Lower leg skin (tissue), 3 donors: ENCODE data around the gene DAB2IP.

Source experiments
- POLR2A ChIP-seq, 2 donors: fragments of 450-650 bp; IDR thresholded peaks; one replicate each; pipeline ENCODE4 v1.6.1; 2016 to 2017; ENCODE audit warnings: antibody characterized with exemption in 2 of 2, mild to moderate bottlenecking in 1 of 2, moderate library complexity in 1 of 2
- TF ChIP-seq, protein P1 (sequence below), 3 donors: fragments of 450-650 bp; IDR thresholded peaks; one replicate each; pipeline ENCODE4 v1.5.1; 2016; ENCODE audit warnings: antibody characterized with exemption in 3 of 3, mild to moderate bottlenecking in 3 of 3, moderate library complexity in 2 of 3

DNA sequence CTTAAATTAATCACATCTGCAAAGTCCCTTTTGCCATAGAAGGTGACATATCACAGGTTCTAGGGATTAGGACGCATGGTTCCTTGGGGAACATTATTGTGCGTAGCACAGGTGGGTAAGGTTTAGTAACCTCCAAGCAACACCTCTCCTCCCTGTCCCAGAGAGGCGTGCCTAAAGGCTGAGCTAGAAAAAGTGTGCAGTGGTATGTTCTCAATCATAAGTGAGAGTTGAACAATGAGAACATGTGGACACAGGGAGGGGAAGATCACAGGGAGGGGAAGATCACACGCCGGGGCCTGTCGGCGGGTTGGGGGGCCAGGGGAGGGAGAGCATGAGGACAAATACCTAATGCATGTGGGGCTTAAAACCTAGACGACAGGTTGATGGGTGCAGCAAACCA lies 14.9 kb downstream of the DAB2IP start:
- TF ChIP-seq, protein P1, sequence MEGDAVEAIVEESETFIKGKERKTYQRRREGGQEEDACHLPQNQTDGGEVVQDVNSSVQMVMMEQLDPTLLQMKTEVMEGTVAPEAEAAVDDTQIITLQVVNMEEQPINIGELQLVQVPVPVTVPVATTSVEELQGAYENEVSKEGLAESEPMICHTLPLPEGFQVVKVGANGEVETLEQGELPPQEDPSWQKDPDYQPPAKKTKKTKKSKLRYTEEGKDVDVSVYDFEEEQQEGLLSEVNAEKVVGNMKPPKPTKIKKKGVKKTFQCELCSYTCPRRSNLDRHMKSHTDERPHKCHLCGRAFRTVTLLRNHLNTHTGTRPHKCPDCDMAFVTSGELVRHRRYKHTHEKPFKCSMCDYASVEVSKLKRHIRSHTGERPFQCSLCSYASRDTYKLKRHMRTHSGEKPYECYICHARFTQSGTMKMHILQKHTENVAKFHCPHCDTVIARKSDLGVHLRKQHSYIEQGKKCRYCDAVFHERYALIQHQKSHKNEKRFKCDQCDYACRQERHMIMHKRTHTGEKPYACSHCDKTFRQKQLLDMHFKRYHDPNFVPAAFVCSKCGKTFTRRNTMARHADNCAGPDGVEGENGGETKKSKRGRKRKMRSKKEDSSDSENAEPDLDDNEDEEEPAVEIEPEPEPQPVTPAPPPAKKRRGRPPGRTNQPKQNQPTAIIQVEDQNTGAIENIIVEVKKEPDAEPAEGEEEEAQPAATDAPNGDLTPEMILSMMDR (IDR thresholded peaks at IDR 0.05): no peak
- no peak for TF ChIP-seq POLR2A (IDR thresholded peaks at IDR 0.05)
